Neural progenitor cell (in vitro differentiated cells): Measurements from ENCODE around the gene GRN.

Source experiments
- CTCF ChIP-seq: fragments of 200-600 bp; sonication (generic); IDR thresholded peaks from 2 replicates; pipeline ENCODE4 v1.5.1; 2017; ENCODE audit warnings: antibody characterized with exemption, mild to moderate bottlenecking
- EZH2phosphoT487 ChIP-seq: fragments of 200-600 bp; sonication (generic); IDR thresholded peaks from 2 replicates; pipeline ENCODE4 v1.6.1; 2017; ENCODE audit warnings: antibody characterized with exemption

GRCh38 chr17:44356241-44356640 is 11.1 kb downstream of the GRN start:
- TF ChIP-seq CTCF (no peak), EZH2phosphoT487 (no peak)
